HG03135 (cell line): Measurements from ENCODE around the gene CLMP.
A peak's percentile ranks its signal among the peaks of the same experiment; 100 is the strongest.

Source experiments
- ATAC-seq: cut with Tn5 transposase; IDR thresholded peaks from one replicate; pipeline ENCODE4 v1.9.1; 2021; ENCODE audit warnings: mild to moderate bottlenecking, moderate library complexity; ENCODE audit not compliant: unreplicated experiment

CLMP gene

GRCh38 chr11:123195188-123196059 lies at the start of gene CLMP:
Gene CLMP, minus strand, starts transcription at chr11:123195248. Its CDS starts 308 bp downstream, at chr11:123194940.
- ATAC-seq: no peak

GRCh38 chr11:123241874-123242543 lies 47.0 kb upstream of the CLMP start:
- ATAC-seq: no peak

GRCh38 chr11:123241294-123241693 lies 46.2 kb upstream of the CLMP start:
- no peak for ATAC-seq

- no peak for ATAC-seq
These were observed 44.4 kb upstream of the CLMP start for GRCh38 chr11:123239191-123240150.

- no peak for ATAC-seq
These were observed 43.2 kb upstream of the CLMP start for GRCh38 chr11:123238297-123238696.

GRCh38 chr11:123236879-123237278 lies 41.8 kb upstream of the CLMP start:
- ATAC-seq: no peak

GRCh38 chr11:123235656-123236261 lies 40.7 kb upstream of the CLMP start:
- ATAC-seq: no peak

GRCh38 chr11:123235117-123235655 lies 40.1 kb upstream of the CLMP start:
- no peak for ATAC-seq

GRCh38 chr11:123233975-123234334 lies 38.9 kb upstream of the CLMP start:
- ATAC-seq: no peak

GRCh38 chr11:123233280-123233974 lies 38.4 kb upstream of the CLMP start:
- ATAC-seq: peak; percentile 97

GRCh38 chr11:123231777-123232176 lies 36.7 kb upstream of the CLMP start:
- no peak for ATAC-seq

GRCh38 chr11:123231256-123231655 lies 36.2 kb upstream of the CLMP start:
- no peak for ATAC-seq

- no peak for ATAC-seq
These were observed 35.3 kb upstream of the CLMP start for GRCh38 chr11:123230346-123230745.

- ATAC-seq: no peak
These were observed 33.6 kb upstream of the CLMP start for GRCh38 chr11:123228496-123229163.

GRCh38 chr11:123227763-123228495 lies 32.9 kb upstream of the CLMP start:
- ATAC-seq: no peak

- ATAC-seq: no peak
These were observed 26.5 kb upstream of the CLMP start for GRCh38 chr11:123221584-123221983.

- ATAC-seq: no peak
These were observed 26.1 kb upstream of the CLMP start for GRCh38 chr11:123221096-123221561.

- ATAC-seq: no peak
These were observed 24.1 kb upstream of the CLMP start for GRCh38 chr11:123219066-123219690.
